ENCODE measurements around the gene VPS51. TPM values are rescaled to one million over a fixed set of nuclear protein-coding genes. Genes with fewer than 3 reads are reported as not detected.

Gene VPS51
- total RNA-seq, 1 donor from 2014 or later, result 203 TPM

DNA sequence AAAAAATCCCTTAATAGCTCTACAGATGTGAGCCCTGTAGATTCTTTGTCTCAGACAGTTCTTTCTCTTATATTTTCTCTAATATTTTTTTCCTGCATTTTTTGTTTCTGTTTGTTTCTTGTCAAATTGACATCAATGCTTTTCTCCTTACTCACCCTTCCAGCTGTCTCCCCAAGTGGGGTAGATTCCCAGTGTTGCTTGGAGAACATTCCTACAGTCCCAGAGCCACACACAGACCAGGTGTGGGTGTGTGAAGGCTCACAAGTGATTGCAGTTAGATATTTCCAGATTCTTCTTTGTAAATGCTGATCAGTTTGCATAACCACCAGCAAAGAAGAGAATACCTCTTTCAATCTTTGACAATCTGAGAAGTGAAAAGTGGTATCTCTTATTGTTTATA, 7.5 kb downstream of the VPS51 start:
- no peak for FAIRE-seq
- Histone ChIP-seq H3K4me3 (ENCODE audit: low read depth, low read length) (no peak overlapping the region), H3K27me3 (ENCODE audit: control insufficient read depth, insufficient read depth, low read length) (no peaks in the 10 kb centered on the region)

DNA sequence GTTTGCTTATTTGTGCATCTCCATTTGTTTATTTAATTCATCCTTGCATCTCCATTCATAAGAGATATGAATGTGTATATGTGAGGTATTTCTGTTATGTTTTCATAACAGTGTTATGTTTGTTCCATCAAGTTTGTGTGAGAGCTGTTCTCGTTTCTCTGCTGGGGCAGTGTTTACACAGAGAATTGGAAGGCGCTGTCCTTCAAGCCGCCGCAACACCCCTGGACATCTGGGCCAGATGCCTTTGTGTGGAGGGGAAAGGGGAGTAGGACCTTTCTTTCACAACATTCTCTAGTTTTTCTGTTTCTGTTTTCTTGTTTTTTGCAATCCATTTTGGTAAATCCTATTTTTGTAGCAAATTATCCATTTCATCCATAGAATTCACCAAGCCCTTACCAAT, 8.6 kb downstream of the VPS51 start:
- H3K27me3 ChIP-seq (ENCODE audit: control insufficient read depth, insufficient read depth, low read length), result no peaks in the 10 kb centered on the region
- FAIRE-seq (no peak), DNase-seq (ENCODE audit: low read depth) (no peak)
- peaks cover 6% of the 10 kb centered on the region for H3K36me3 ChIP-seq (ENCODE audit: control insufficient read depth, insufficient read depth, low read length)
- TF ChIP-seq, protein P1, sequence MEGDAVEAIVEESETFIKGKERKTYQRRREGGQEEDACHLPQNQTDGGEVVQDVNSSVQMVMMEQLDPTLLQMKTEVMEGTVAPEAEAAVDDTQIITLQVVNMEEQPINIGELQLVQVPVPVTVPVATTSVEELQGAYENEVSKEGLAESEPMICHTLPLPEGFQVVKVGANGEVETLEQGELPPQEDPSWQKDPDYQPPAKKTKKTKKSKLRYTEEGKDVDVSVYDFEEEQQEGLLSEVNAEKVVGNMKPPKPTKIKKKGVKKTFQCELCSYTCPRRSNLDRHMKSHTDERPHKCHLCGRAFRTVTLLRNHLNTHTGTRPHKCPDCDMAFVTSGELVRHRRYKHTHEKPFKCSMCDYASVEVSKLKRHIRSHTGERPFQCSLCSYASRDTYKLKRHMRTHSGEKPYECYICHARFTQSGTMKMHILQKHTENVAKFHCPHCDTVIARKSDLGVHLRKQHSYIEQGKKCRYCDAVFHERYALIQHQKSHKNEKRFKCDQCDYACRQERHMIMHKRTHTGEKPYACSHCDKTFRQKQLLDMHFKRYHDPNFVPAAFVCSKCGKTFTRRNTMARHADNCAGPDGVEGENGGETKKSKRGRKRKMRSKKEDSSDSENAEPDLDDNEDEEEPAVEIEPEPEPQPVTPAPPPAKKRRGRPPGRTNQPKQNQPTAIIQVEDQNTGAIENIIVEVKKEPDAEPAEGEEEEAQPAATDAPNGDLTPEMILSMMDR (IDR thresholded peaks at IDR 0.05; ENCODE audit: insufficient read depth, low read length, severe bottlenecking), result no peak
- no peak overlapping the region for H3K4me3 ChIP-seq (ENCODE audit: low read depth, low read length)

More for the DNA sequence above, 7.5 kb downstream of the VPS51 start:
- no peak for DNase-seq (ENCODE audit: low read depth)
- TF ChIP-seq, protein P1 (IDR thresholded peaks at IDR 0.05; ENCODE audit: insufficient read depth, low read length, severe bottlenecking), result no peak
- peaks cover 5% of the 10 kb centered on the region for H3K36me3 ChIP-seq (ENCODE audit: control insufficient read depth, insufficient read depth, low read length)

DNA sequence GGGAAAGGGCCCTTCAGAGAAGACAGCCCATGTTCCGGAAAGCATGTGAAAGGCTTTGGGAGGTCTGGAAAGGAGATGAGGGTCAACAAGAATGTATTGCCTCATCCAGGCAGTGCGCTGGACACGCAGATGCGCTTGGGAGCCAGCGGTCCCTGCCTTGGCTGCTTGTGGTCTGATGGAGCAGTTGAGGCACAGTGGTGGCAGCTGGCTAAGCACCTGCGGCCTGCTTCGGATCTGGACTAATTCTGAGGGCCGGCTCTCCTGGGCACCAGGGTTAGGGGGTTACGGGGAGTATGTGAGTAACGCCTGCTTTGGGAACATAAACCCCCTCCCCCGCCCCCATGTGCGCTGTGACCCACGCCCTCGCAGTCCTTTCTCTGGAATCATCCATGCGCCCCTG, 11.1 kb downstream of the VPS51 start:
- Histone ChIP-seq H3K36me3 (ENCODE audit: control insufficient read depth, insufficient read depth, low read length) (peaks cover 9% of the 10 kb centered on the region), H3K4me3 (ENCODE audit: low read depth, low read length) (no peak overlapping the region), H3K27me3 (ENCODE audit: control insufficient read depth, insufficient read depth, low read length) (no peaks in the 10 kb centered on the region)
- FAIRE-seq, result no peak
- TF ChIP-seq, protein P1 (IDR thresholded peaks at IDR 0.05; ENCODE audit: insufficient read depth, low read length, severe bottlenecking), result no peak
- DNase-seq (ENCODE audit: low read depth), result no peak

DNA sequence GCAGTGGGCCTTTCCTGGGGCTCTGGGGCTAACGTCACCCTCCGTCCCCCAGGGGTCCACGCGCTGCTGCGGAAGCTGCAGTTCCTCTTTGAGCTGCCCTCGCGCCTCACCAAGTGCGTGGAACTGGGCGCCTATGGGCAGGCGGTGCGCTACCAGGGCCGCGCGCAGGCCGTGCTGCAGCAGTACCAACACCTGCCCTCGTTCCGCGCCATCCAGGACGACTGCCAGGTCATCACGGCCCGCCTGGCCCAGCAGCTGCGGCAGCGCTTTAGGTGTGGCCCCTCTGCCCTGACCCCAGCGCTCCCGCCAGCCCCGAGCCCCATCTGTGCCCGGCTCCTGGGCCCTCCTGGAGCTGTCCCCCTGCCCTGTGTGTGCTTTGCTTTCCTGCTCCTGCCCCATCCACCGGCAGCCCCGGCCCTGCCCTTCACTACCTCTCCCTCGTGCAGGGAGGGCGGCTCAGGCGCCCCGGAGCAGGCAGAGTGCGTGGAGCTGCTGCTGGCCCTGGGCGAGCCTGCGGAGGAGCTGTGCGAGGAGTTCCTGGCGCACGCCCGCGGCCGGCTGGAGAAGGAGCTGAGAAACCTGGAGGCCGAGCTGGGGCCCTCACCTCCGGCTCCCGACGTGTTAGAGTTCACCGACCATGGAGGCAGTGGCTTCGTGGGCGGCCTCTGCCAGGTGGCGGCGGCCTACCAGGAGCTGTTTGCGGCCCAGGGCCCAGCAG, 11.9 kb downstream of the VPS51 start:
- Histone ChIP-seq H3K4me3 (ENCODE audit: low read depth, low read length) (no peak overlapping the region), H3K27me3 (ENCODE audit: control insufficient read depth, insufficient read depth, low read length) (no peaks in the 10 kb centered on the region), H3K36me3 (ENCODE audit: control insufficient read depth, insufficient read depth, low read length) (peaks cover 9% of the 10 kb centered on the region)
- no peak for FAIRE-seq
- TF ChIP-seq, protein P1 (IDR thresholded peaks at IDR 0.05; ENCODE audit: insufficient read depth, low read length, severe bottlenecking), result no peak
- DNase-seq (ENCODE audit: low read depth), result no peak

DNA sequence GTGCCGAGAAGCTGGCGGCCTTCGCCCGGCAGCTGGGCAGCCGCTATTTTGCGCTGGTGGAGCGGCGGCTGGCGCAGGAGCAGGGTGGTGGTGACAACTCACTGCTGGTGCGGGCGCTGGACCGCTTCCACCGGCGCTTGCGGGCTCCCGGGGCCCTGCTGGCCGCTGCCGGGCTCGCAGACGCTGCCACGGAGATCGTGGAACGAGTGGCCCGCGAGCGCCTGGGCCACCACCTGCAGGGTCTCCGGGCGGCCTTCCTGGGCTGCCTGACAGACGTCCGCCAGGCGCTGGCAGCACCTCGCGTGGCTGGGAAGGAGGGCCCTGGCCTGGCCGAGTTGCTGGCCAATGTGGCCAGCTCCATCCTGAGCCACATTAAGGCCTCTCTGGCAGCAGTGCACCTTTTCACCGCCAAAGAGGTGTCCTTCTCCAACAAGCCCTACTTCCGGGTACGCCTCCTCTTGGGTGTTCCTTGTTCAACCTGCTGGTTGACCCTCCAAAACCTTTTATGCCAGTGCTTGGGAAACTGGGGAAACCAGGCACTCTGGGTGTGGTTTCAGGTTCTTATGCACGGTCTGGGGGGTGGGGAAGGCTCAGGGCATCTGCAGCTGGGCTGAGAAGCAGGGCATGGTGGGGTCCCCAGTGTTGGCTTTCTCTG, 12.6 kb downstream of the VPS51 start:
- H3K4me3 ChIP-seq (ENCODE audit: low read depth, low read length), result no peak overlapping the region
- TF ChIP-seq, protein P1 (IDR thresholded peaks at IDR 0.05; ENCODE audit: insufficient read depth, low read length, severe bottlenecking), result no peak
- no peak for FAIRE-seq
- peaks cover 9% of the 10 kb centered on the region for H3K36me3 ChIP-seq (ENCODE audit: control insufficient read depth, insufficient read depth, low read length)
- no peaks in the 10 kb centered on the region for H3K27me3 ChIP-seq (ENCODE audit: control insufficient read depth, insufficient read depth, low read length)
- no peak for DNase-seq (ENCODE audit: low read depth)

Data from bronchial epithelial cell (primary cell).